ENCODE results near the gene PRKN.

Gene PRKN

GRCh38 chr6:161453558-161453957 lies 1274.0 kb downstream of the PRKN start (continued):
- TF ChIP-seq ZNF580 (tag by site-specific recombination; IDR thresholded peaks at IDR 0.05) (no peak), ZNF366 (tag by site-specific recombination; conservative IDR thresholded peaks at IDR 0.05) (no peak), ZNF639 (tag by site-specific recombination; IDR thresholded peaks at IDR 0.05) (no peak), ZNF416 (tag by site-specific recombination; IDR thresholded peaks at IDR 0.05) (no peak)

- ChIA-PET POLR2A (no interaction called here), CTCF (interaction anchor here (0.7 kb wide), 1 partner anchor 13 kb away, joined by 4 read pairs; no protein-coding TSS in a partner anchor)
- no peaks in the 10 kb centered on the region for H3K9me3 ChIP-seq (ENCODE audit: control insufficient read depth, insufficient read depth, low read depth, low read length)
- TF ChIP-seq ZNF155 (tag by site-specific recombination; IDR thresholded peaks at IDR 0.05): no peak
- H3K36me3 ChIP-seq (ENCODE audit: control insufficient read depth in 2 of 2, insufficient read depth in 1 of 2, low read length in 2 of 2): no peaks in the 10 kb centered on the region
- H3K27ac ChIP-seq (ENCODE audit: extremely low read depth, low read depth, low read length): no peak overlapping the region
- no peak overlapping the region for H3K4me3 ChIP-seq (ENCODE audit: low read depth, low read length)
- H3K4me1 ChIP-seq (ENCODE audit: control insufficient read depth, insufficient read depth, low read length): no peaks in the 10 kb centered on the region
Measured at GRCh38 chr6:161452241-161452640, 1275.3 kb downstream of the PRKN start.

GRCh38 chr6:161449521-161449920 lies 1278.0 kb downstream of the PRKN start:
- no peak overlapping the region for H3K27ac ChIP-seq (ENCODE audit: extremely low read depth, low read depth, low read length)
- no peaks in the 10 kb centered on the region for H3K4me1 ChIP-seq (ENCODE audit: control insufficient read depth, insufficient read depth, low read length)
- no peaks in the 10 kb centered on the region for H3K36me3 ChIP-seq (ENCODE audit: control insufficient read depth in 2 of 2, insufficient read depth in 1 of 2, low read length in 2 of 2)
- no peak for TF ChIP-seq ZBTB44 (tag by site-specific recombination; IDR thresholded peaks at IDR 0.05)
- CTCF ChIA-PET: interaction anchor here (1.4 kb wide), 1 partner anchor 31 kb away, joined by 3 read pairs; no protein-coding TSS in a partner anchor
- POLR2A ChIA-PET: no interaction called here
- H3K9me3 ChIP-seq (ENCODE audit: control insufficient read depth, insufficient read depth, low read depth, low read length): no peaks in the 10 kb centered on the region
- no peak overlapping the region for H3K4me3 ChIP-seq (ENCODE audit: low read depth, low read length)

- CTCF ChIA-PET: interaction anchor here (0.5 to 1.4 kb wide), 4 partner anchors 29 to 51 kb away, joined by 3 to 8 read pairs (median 4); no protein-coding TSS in a partner anchor
Measured at GRCh38 chr6:161446949-161447348, 1280.6 kb downstream of the PRKN start.

More at GRCh38 chr6:161446949-161447348, 1280.6 kb downstream of the PRKN start:
- no peak for TF ChIP-seq FEZF1 (tag by site-specific recombination; IDR thresholded peaks at IDR 0.05)
- no peak for TF ChIP-seq ZNF16 (tag by site-specific recombination; IDR thresholded peaks at IDR 0.05; ENCODE audit: low read depth)
- no peak for TF ChIP-seq ZNF518A (tag by site-specific recombination; conservative IDR thresholded peaks at IDR 0.05; ENCODE audit: low read depth)
- TF ChIP-seq ZNF292 (tag by site-specific recombination; IDR thresholded peaks at IDR 0.05; ENCODE audit: borderline replicate concordance, low read depth): no peak
- TF ChIP-seq ZFP3 (tag by site-specific recombination; IDR thresholded peaks at IDR 0.05; ENCODE audit: low read depth): no peak
- TF ChIP-seq ZNF221 (tag by site-specific recombination; IDR thresholded peaks at IDR 0.05; ENCODE audit: borderline replicate concordance): no peak
- H3K4me1 ChIP-seq (ENCODE audit: control insufficient read depth, insufficient read depth, low read length): no peaks in the 10 kb centered on the region
- H3K4me3 ChIP-seq (ENCODE audit: low read depth, low read length): no peak overlapping the region
- POLR2A ChIA-PET: no interaction called here
- H3K9me3 ChIP-seq (ENCODE audit: control insufficient read depth, insufficient read depth, low read depth, low read length): no peaks in the 10 kb centered on the region
- H3K27ac ChIP-seq (ENCODE audit: extremely low read depth, low read depth, low read length): no peak overlapping the region
- H3K36me3 ChIP-seq (ENCODE audit: control insufficient read depth in 2 of 2, insufficient read depth in 1 of 2, low read length in 2 of 2): no peaks in the 10 kb centered on the region
